Stimulated activated CD4-positive, alpha-beta T cell treated with anti-CD3 and anti-CD28 coated beads, Interleukin-12 subunit alpha, Interleukin-12 subunit beta, amount 100 ng/mL, for 48 hours (primary cell): Measurements from ENCODE around the gene BSN.

Source experiments
- DNase-seq, 3 donors: peaks; one replicate each; pipeline ENCODE4 v3.0.0-alpha.2; 2020; ENCODE audit warnings: low read depth in 2 of 3, low spot score in 1 of 3

BSN gene, protein sequence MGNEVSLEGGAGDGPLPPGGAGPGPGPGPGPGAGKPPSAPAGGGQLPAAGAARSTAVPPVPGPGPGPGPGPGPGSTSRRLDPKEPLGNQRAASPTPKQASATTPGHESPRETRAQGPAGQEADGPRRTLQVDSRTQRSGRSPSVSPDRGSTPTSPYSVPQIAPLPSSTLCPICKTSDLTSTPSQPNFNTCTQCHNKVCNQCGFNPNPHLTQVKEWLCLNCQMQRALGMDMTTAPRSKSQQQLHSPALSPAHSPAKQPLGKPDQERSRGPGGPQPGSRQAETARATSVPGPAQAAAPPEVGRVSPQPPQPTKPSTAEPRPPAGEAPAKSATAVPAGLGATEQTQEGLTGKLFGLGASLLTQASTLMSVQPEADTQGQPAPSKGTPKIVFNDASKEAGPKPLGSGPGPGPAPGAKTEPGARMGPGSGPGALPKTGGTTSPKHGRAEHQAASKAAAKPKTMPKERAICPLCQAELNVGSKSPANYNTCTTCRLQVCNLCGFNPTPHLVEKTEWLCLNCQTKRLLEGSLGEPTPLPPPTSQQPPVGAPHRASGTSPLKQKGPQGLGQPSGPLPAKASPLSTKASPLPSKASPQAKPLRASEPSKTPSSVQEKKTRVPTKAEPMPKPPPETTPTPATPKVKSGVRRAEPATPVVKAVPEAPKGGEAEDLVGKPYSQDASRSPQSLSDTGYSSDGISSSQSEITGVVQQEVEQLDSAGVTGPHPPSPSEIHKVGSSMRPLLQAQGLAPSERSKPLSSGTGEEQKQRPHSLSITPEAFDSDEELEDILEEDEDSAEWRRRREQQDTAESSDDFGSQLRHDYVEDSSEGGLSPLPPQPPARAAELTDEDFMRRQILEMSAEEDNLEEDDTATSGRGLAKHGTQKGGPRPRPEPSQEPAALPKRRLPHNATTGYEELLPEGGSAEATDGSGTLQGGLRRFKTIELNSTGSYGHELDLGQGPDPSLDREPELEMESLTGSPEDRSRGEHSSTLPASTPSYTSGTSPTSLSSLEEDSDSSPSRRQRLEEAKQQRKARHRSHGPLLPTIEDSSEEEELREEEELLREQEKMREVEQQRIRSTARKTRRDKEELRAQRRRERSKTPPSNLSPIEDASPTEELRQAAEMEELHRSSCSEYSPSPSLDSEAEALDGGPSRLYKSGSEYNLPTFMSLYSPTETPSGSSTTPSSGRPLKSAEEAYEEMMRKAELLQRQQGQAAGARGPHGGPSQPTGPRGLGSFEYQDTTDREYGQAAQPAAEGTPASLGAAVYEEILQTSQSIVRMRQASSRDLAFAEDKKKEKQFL (N-terminal part only)

GRCh38 chr3:49553692-49554632, at the start of gene BSN:
Gene BSN, plus strand, starts transcription at chr3:49554477. Its CDS starts 126 bp downstream, at chr3:49554603.
- DNase-seq, result peak; percentile 76 to 85 (median 81)

GRCh38 chr3:49506906-49507305, 47.4 kb upstream of the BSN start:
- no peak for DNase-seq

DNA sequence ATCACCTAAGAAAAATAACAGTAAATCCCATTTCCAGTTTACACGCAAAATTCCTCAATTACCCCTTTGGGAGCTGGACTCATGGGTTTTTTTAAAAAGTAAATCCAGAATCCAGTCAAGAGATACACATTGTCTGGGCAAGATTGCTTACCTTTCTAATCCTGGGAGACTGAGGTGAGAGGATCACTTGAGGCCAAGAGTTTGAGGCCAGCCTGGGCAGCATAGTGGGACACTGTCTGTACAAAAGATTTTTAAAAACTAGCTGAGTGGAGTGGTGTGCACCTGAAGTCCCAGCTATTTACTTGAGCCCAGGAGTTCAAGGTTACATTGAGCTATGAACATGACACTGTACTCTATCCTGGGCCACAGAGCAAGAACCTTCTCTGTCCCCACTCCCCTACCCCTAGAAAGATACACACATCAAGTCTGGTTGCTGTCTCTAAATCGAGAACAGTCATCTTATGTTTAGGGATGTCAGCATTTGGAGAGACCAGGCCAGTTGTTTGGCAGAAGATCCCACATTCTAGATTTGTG, 45.2 kb upstream of the BSN start:
- DNase-seq, result no peak

DNA sequence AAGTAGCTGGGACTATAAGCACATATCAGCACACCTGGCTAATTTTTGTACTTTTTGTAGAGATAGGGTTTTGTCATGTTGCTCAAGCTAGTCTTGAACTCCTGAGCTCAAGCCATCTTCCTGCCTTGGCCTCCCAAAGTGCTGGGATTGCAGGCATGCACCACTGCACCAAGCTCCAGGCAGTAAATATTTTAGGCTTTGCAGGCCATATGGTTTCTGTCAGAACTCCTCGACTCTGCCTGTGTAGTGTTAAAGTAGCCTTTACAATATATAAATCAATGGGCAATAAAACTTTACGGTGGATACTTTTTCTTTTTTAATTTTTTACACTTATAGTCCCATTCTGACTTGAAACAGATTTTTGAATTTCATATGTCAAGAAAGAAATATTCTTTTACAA, 42.6 kb upstream of the BSN start:
- DNase-seq, result no peak

DNA sequence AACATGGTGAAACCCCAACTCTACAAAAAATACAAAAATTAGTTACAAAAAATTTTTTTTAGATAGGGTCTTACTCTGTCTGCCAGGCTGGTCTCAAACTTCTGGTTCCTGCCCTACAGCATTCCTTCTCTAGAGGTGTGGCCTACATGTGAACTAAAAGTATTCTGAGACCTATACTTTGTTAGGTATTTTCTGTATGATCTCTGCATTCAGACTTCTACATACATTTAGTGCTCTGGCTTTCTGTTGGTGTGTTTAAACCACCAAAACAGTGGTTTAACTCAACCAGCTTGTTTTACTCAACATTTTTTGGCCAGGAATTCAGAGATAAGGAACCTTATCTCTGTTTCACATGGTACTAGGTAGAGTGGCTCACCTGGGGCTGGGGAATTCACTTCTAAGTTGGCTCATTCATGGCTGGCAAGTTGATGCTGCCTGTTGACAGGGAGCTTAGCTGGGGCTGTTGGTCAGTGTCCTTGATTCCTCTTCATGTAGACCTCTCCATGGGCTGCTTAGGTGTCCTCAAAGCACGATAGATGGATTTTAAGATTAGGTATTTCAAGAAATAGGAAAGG, 41.4 kb upstream of the BSN start:
- no peak for DNase-seq

DNA sequence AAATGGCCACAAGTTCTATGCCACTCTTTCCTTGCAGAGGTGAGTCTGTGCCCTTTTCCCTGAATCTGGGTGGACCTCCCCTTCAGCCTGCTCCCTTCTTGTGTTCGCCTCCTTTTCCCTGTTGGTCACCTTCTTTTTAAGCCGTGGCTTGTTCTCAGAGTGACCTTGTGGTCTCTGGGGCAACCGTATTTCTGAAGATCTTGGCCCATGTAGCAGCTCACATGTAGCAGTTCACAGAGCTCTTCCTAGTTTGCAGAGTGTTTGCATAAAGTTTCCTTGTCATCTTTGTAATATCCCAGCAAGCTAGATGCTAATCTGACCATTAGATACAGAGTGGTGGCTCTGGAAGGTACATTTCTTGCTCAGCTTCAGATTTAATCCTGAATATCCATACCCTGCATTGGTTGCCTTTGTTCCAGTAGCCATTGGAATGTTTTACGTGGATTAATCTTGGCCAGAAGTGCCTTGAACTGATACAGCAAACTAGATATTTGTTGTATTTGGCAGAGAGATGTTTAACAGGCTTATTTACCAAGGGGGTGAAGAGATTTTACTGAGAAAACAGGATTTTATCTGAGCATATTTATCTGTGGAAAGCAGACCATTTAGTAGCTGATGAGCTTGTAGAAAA, 40.7 kb upstream of the BSN start:
- no peak for DNase-seq

GRCh38 chr3:49518016-49518415, 36.3 kb upstream of the BSN start:
- no peak for DNase-seq

- DNase-seq, result no peak
Measured at GRCh38 chr3:49518441-49518840, 35.8 kb upstream of the BSN start.

- no peak for DNase-seq
Measured at GRCh38 chr3:49519296-49519695, 35.0 kb upstream of the BSN start.

DNA sequence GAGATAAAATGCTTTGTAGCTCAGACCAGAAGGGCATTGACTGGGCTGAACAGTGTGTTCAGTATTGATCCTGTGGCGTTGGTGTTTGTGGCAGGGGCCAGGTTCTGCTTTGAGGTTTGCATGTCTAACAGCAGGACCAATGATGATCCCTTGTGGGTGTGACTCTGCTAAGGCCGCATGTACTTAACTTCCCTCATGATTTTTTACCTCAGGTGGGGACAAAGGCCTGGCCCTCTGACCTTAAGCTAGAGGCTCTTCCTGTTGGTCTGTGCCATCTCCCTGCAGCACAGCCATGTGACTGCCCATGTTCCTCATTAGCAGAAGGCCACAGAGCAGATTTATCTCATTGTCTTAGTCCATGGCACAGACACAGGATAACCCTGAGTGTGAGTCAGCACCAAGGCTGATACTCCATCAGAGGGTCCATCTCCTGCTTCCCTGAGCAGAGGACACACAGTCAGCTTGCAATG, 34.3 kb upstream of the BSN start:
- no peak for DNase-seq

DNA sequence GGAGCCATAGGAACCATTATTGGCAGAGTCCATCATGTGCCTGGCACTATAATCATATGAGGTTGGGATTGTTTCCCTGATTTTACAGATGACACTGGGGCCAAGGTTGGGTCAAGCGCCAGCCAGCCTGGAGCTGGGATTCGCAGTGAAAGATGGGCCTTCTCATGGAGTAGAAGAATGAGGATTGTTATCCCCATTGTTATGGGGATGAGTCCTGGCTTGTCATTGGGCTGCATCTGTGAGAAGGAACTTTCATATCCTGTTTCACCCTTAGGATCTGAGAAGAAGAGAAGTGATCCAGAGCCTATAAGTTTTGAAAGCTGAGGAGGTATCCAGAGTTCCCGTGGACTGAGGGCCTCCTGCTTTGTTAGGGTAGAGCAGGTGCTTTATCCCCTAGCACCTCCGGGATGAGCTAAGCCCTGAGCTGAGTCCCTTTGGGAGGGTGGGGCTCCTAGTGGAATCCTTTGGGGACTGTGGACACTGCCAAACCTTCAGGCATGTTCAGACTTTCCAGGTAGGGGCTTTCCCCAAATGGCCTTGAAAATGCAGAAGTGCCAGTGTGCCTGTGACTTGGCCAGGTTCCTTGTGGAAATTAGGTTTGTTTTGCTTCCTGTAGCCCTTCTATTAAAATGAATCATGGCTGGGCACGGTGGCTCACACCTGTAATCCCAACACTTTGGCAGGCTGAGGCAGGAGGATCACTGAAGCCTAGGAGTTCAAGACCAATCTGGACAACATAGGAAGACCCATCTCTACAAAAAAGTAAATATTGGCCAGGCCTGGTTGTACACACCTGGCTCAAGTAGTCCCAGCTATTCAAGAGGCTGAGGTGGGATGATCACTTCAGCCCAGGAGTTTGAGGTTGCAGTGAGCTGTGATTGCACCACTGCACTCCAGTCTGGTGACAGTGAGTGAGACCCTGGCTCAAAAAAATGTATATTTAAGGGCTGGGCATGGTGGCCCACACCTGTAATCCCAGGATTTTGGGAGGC, 30.2 kb upstream of the BSN start:
- DNase-seq, result no peak

- DNase-seq, result peak in 1 of 3 donors; percentile 9
Measured at GRCh38 chr3:49529567-49529966, 24.7 kb upstream of the BSN start.

GRCh38 chr3:49530231-49530630, 24.0 kb upstream of the BSN start:
- no peak for DNase-seq

DNA sequence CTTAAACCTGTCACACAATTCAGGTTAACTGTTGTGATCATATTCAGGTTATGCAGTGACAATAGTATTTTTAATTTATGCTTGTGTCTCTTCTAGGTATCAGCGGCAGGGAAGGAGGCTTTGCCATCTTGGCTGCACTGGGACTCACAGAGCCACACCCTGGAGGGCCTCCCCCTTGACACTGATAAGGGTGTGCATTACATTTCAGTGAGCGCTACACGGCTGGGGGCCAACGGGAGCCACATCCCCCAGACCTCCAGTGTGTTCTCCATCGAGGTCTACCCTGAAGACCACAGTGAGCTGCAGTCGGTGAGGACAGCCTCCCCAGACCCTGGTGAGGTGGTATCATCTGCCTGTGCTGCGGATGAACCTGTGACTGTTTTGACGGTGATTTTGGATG, 23.6 kb upstream of the BSN start:
- DNase-seq, result no peak

- DNase-seq, result no peak
Measured at GRCh38 chr3:49531218-49531617, 23.1 kb upstream of the BSN start.

GRCh38 chr3:49531715-49532114, 22.6 kb upstream of the BSN start:
- no peak for DNase-seq

DNA sequence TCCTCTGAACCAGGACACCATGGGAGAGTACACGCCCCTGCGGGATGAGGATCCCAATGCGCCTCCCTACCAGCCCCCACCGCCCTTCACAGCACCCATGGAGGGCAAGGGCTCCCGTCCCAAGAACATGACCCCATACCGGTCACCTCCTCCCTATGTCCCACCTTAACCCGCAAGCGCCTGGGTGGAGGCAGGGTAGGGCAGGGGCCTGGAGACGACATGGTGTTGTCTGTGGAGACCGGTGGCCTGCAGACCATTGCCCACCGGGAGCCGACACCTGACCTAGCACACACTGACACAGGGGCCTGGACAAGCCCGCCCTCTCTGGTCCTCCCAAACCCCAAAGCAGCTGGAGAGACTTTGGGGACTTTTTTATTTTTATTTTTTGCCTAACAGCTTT, 21.2 kb upstream of the BSN start:
- no peak for DNase-seq
